Immature natural killer cell (primary cell): ENCODE data around the gene DPP6. TPM values are rescaled to one million over a fixed set of nuclear protein-coding genes. Genes with fewer than 3 reads are reported as not detected.

Source experiments
- DNase-seq, 3 donors: peaks; one replicate each; pipeline ENCODE4 v3.0.0; 2022; ENCODE audit warnings: mixed read lengths in 1 of 3
- H3K27ac Mint-ChIP-seq, 6 donors: one replicate each; pipeline ENCODE4 v1.8.0; 2020; ENCODE audit warnings: mixed read lengths in 6 of 6, mild to moderate bottlenecking in 5 of 6, inconsistent platforms in 4 of 6, moderate library complexity in 3 of 6
- H3K27me3 Mint-ChIP-seq, 3 donors: one replicate each; pipeline ENCODE4 v1.8.0; 2020 to 2021; ENCODE audit warnings: low read depth in 3 of 3, mild to moderate bottlenecking in 3 of 3, mixed read lengths in 3 of 3, moderate library complexity in 3 of 3, inconsistent platforms in 1 of 3
- H3K36me3 Mint-ChIP-seq, 3 donors: one replicate each; pipeline ENCODE4 v1.8.0; 2020; ENCODE audit warnings: mixed read lengths in 3 of 3, inconsistent platforms in 2 of 3, mild to moderate bottlenecking in 2 of 3
- H3K4me1 Mint-ChIP-seq, 2 donors: one replicate each; pipeline ENCODE4 v1.8.0; 2020; ENCODE audit warnings: inconsistent platforms in 2 of 2, mild to moderate bottlenecking in 2 of 2, mixed read lengths in 2 of 2, moderate library complexity in 1 of 2
- H3K4me3 Mint-ChIP-seq, 5 donors: one replicate each; pipeline ENCODE4 v1.8.0; 2020; ENCODE audit warnings: mild to moderate bottlenecking in 5 of 5, mixed read lengths in 5 of 5, inconsistent platforms in 3 of 5, moderate library complexity in 3 of 5
- H3K9me3 Mint-ChIP-seq, 6 donors: one replicate each; pipeline ENCODE4 v1.8.0; 2020; ENCODE audit warnings: mild to moderate bottlenecking in 6 of 6, mixed read lengths in 6 of 6, inconsistent platforms in 4 of 6, moderate library complexity in 3 of 6
- polyA plus RNA-seq, 3 donors: library from polyadenylated mRNA; unstranded; fragments of 300-500 nt; fragmentation: Illumina TruSeq; gene quantifications; one replicate each; pipeline ENCODE4 v1.2.3, GENCODE V29; 2021

Gene DPP6
- polyA plus RNA-seq, 3 donors from 2014 or later: not detected

DNA sequence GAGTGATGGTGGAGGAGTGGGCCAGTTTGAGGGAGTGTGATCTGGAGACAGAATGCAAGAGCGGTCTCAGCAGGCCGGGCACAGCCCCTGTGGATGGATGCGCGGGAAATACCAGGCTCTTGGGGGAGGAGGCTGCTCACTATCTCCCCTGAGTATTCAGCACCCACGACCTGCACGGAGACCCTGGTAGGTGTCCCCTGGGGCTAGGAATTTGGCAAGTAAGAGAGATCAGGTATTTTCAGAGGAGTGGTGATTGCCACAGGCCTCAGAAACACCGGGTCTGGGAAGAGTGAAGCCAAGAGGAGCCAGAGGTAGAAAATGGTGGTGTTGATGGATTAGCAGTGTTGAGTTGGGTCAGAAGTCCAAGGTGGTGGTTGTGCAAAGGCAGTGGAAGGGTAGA lies 524.4 kb downstream of the DPP6 start:
- no peak for DNase-seq
- Mint-ChIP-seq H3K27me3 (peaks cover 0 to 2% (median 0%) of the 10 kb centered on the region in 3 donors), H3K27ac (no peak overlapping the region), H3K4me3 (no peak overlapping the region), H3K4me1 (no peaks in the 10 kb centered on the region), H3K9me3 (peaks cover 0 to 34% (median 7%) of the 10 kb centered on the region in 6 donors), H3K36me3 (peaks cover 0 to 7% (median 0%) of the 10 kb centered on the region in 3 donors)

- Mint-ChIP-seq H3K27ac (no peak overlapping the region), H3K27me3 (peaks cover 0 to 2% (median 0%) of the 10 kb centered on the region in 3 donors), H3K36me3 (peaks cover 0 to 7% (median 0%) of the 10 kb centered on the region in 3 donors), H3K4me1 (no peaks in the 10 kb centered on the region), H3K9me3 (peaks cover 0 to 36% (median 7%) of the 10 kb centered on the region in 6 donors), H3K4me3 (no peak overlapping the region)
- DNase-seq: no peak
Measured at GRCh38 chr7:154577141-154577873, 525.1 kb downstream of the DPP6 start.

- no peak overlapping the region for H3K27ac Mint-ChIP-seq
- H3K36me3 Mint-ChIP-seq: peaks cover 0 to 7% (median 0%) of the 10 kb centered on the region in 3 donors
- no peak for DNase-seq
- H3K4me1 Mint-ChIP-seq: no peaks in the 10 kb centered on the region
- H3K9me3 Mint-ChIP-seq: peaks cover 0 to 41% (median 7%) of the 10 kb centered on the region in 6 donors
- H3K27me3 Mint-ChIP-seq: peaks cover 0 to 2% (median 0%) of the 10 kb centered on the region in 3 donors
- no peak overlapping the region for H3K4me3 Mint-ChIP-seq
Measured at GRCh38 chr7:154578336-154578735, 526.1 kb downstream of the DPP6 start.

DNA sequence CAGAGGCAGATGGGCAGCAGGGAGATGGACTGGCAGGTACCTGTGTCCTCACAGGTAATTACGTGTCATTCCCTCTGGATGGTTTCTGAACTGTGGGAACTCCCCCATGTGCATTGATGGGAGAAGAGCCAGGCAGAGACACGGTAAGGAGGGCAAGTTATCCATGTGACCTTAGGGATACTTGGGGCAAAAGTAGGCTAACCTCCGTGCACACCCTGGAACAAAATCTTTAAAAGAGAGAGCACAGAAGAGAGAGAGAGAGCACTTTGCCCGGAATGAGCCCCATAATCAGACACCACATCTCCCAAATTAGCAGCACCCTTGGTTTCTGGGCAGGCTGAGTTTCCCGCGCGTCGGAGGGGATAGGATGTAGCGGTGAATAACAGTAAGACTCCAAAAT lies 527.5 kb downstream of the DPP6 start:
- no peak for DNase-seq
- Mint-ChIP-seq H3K27me3 (peaks cover 0 to 2% (median 0%) of the 10 kb centered on the region in 3 donors), H3K4me1 (no peaks in the 10 kb centered on the region), H3K9me3 (peaks cover 4 to 37% (median 11%) of the 10 kb centered on the region in 6 donors), H3K27ac (no peak overlapping the region), H3K4me3 (no peak overlapping the region), H3K36me3 (peaks cover 0 to 7% (median 0%) of the 10 kb centered on the region in 3 donors)

DNA sequence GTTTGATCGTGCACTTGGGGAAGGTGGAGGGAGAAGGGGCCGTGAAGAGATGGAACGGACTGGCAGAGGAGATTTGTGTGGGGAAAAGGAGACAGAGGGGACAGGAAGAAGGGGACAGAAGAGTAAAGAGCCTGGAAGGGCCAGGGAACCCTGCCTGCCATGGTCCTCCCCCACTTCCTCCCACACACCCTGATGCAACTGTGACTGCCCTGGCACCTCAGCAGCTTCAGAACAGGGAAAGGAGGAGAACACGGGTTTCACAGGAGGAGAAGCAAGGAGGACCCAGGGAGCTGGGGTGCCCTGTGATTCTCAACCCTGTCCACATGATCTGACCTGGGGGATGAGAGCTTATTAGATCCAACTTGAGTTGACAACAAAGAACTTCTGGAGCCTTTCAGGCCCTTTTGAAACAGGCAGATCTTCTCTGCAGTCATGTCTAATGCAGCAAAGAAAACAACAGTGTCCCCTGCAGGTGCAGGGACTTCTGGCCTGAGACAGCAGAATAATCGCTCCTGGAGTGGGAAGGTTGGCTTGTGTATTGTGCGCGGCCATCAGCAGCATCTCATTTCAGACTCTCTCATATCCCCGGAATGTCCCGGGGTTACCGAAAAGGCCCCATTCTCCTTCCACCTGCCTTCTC lies 529.2 kb downstream of the DPP6 start:
- H3K36me3 Mint-ChIP-seq: peaks cover 0 to 7% (median 0%) of the 10 kb centered on the region in 3 donors
- H3K4me1 Mint-ChIP-seq: no peaks in the 10 kb centered on the region
- no peak for DNase-seq
- no peak overlapping the region for H3K27ac Mint-ChIP-seq
- H3K4me3 Mint-ChIP-seq: no peak overlapping the region
- H3K27me3 Mint-ChIP-seq: peaks cover 0 to 2% (median 0%) of the 10 kb centered on the region in 3 donors
- H3K9me3 Mint-ChIP-seq: peaks cover 5 to 36% (median 11%) of the 10 kb centered on the region in 6 donors

GRCh38 chr7:154583454-154583853 lies 531.3 kb downstream of the DPP6 start:
- H3K9me3 Mint-ChIP-seq: peaks cover 4 to 31% (median 10%) of the 10 kb centered on the region in 6 donors
- H3K27me3 Mint-ChIP-seq: peaks cover 0 to 4% (median 2%) of the 10 kb centered on the region in 3 donors
- H3K4me1 Mint-ChIP-seq: no peaks in the 10 kb centered on the region
- DNase-seq: no peak
- no peak overlapping the region for H3K27ac Mint-ChIP-seq
- no peak overlapping the region for H3K4me3 Mint-ChIP-seq
- H3K36me3 Mint-ChIP-seq: peaks cover 0 to 4% (median 0%) of the 10 kb centered on the region in 3 donors

GRCh38 chr7:154584352-154585252 lies 532.4 kb downstream of the DPP6 start:
- H3K27me3 Mint-ChIP-seq: peaks cover 0 to 4% (median 2%) of the 10 kb centered on the region in 3 donors
- H3K9me3 Mint-ChIP-seq: peaks cover 4 to 28% (median 9%) of the 10 kb centered on the region in 6 donors
- no peak overlapping the region for H3K27ac Mint-ChIP-seq
- no peak overlapping the region for H3K4me3 Mint-ChIP-seq
- no peaks in the 10 kb centered on the region for H3K4me1 Mint-ChIP-seq
- no peak for DNase-seq
- peaks cover 0 to 4% (median 0%) of the 10 kb centered on the region in 3 donors for H3K36me3 Mint-ChIP-seq

GRCh38 chr7:154587792-154588191 lies 535.6 kb downstream of the DPP6 start:
- H3K36me3 Mint-ChIP-seq: no peaks in the 10 kb centered on the region
- no peak overlapping the region for H3K27ac Mint-ChIP-seq
- H3K4me3 Mint-ChIP-seq: no peak overlapping the region
- no peak for DNase-seq
- peaks cover 0 to 6% (median 2%) of the 10 kb centered on the region in 3 donors for H3K27me3 Mint-ChIP-seq
- peaks cover 9 to 39% (median 15%) of the 10 kb centered on the region in 6 donors for H3K9me3 Mint-ChIP-seq
- no peaks in the 10 kb centered on the region for H3K4me1 Mint-ChIP-seq

- peaks cover 0 to 6% (median 0%) of the 10 kb centered on the region in 3 donors for H3K27me3 Mint-ChIP-seq
- DNase-seq: no peak
- H3K4me1 Mint-ChIP-seq: no peaks in the 10 kb centered on the region
- H3K4me3 Mint-ChIP-seq: no peak overlapping the region
- H3K9me3 Mint-ChIP-seq: peaks cover 4 to 52% (median 12%) of the 10 kb centered on the region in 6 donors
- no peaks in the 10 kb centered on the region for H3K36me3 Mint-ChIP-seq
- no peak overlapping the region for H3K27ac Mint-ChIP-seq
Measured at GRCh38 chr7:154591544-154591943, 539.3 kb downstream of the DPP6 start.

DNA sequence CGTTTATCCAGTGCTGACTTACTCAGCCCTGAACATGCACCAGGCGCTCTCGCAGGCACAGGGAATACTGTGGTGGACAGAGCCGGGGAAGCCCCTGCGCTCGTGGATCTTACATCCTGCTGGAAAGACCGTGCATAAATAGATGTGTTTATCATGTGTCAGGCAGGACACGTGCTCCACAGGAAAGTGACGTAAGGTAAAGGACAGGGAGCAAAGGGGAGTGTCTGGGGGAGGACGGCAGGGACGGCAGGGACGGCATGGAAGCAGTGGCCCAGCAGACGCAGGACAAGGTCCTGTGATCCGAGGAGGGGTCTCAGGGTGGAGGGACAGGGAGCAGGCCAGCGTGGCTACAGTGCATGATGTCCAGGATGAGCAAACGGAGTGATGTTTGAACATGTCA lies 540.2 kb downstream of the DPP6 start:
- Mint-ChIP-seq H3K36me3 (no peaks in the 10 kb centered on the region), H3K4me3 (no peak overlapping the region), H3K27me3 (peaks cover 0 to 5% (median 0%) of the 10 kb centered on the region in 3 donors), H3K27ac (no peak overlapping the region), H3K4me1 (no peaks in the 10 kb centered on the region), H3K9me3 (peaks cover 4 to 50% (median 10%) of the 10 kb centered on the region in 6 donors)
- DNase-seq: no peak

DNA sequence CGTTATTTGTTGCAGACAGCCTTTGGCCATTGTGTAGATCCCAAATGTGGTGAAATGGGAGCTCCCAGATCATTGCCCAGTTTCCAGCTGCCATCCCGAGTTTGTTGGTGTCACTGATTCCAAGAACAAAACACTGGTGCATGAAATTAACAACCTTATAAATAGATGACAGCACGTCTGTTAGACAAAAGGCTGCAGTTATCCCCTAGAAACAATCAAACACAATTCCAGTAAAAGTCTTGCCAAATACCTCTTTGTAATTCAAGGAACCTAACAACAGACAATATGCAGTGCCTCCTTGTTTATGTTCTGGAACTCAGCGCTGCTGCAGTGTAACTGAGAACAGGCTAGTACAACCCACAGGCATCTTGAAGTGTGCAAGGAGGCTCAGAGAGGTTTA lies 546.2 kb downstream of the DPP6 start:
- DNase-seq: no peak
- Mint-ChIP-seq H3K27ac (no peak overlapping the region), H3K4me1 (no peaks in the 10 kb centered on the region), H3K27me3 (peaks cover 0 to 2% (median 0%) of the 10 kb centered on the region in 3 donors), H3K4me3 (no peak overlapping the region), H3K9me3 (peaks cover 0 to 33% (median 4%) of the 10 kb centered on the region in 6 donors), H3K36me3 (no peaks in the 10 kb centered on the region)

- Mint-ChIP-seq H3K4me3 (no peak overlapping the region), H3K9me3 (peaks cover 0 to 33% (median 4%) of the 10 kb centered on the region in 6 donors), H3K36me3 (no peaks in the 10 kb centered on the region), H3K27me3 (peaks cover 0 to 2% (median 0%) of the 10 kb centered on the region in 3 donors), H3K4me1 (no peaks in the 10 kb centered on the region), H3K27ac (no peak overlapping the region)
- no peak for DNase-seq
Measured at GRCh38 chr7:154598864-154599263, 546.7 kb downstream of the DPP6 start.

DNA sequence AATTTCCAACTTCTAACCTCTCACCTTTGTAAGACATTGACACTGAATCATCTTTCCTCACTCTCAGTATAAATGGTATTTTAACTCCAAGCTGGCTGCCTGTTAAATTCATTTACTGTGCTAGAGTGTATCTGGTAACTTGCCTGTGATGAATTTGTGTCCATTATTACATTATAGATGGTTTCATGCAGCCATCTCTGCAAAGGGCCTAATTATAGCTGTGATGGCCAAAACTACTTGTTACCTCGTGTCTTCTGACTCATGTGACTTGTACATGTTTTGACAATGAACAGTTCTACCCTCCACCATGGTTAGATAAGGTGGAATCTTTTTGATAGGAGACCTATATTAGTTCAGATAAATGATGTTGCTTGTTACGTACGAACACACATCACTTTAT lies 558.7 kb downstream of the DPP6 start:
- no peaks in the 10 kb centered on the region for H3K36me3 Mint-ChIP-seq
- no peak overlapping the region for H3K27ac Mint-ChIP-seq
- H3K4me3 Mint-ChIP-seq: no peak overlapping the region
- H3K9me3 Mint-ChIP-seq: peaks cover 0 to 22% (median 5%) of the 10 kb centered on the region in 6 donors
- H3K27me3 Mint-ChIP-seq: peaks cover 0 to 2% (median 0%) of the 10 kb centered on the region in 3 donors
- DNase-seq: no peak
- H3K4me1 Mint-ChIP-seq: no peaks in the 10 kb centered on the region
